H1 (cell line): Measurements from ENCODE around the gene TTYH2. TPM values are rescaled to one million over a fixed set of nuclear protein-coding genes. Genes with fewer than 3 reads are reported as not detected.

ENCODE experiments used
- CTCF ChIA-PET: fragments of 300-600 bp; sonication (Branson Sonifier 250); formaldehyde crosslinking; loops from one replicate; lab custom pipeline; 2021; ENCODE audit not compliant: partially characterized antibody; lab: Charles Lee
- POLR2A ChIA-PET: fragments of 300-600 bp; sonication (Branson Sonifier 250); formaldehyde crosslinking; loops from one replicate; lab custom pipeline; 2021; ENCODE audit warnings: inconsistent platforms; ENCODE audit not compliant: partially characterized antibody; lab: Charles Lee
- DNase-seq, 2 experiments: peaks; one replicate each; pipeline versions ENCODE4 v3.0.0 to v3.0.0-alpha.2; 2010 to 2022; ENCODE audit warnings: low spot score in 2 of 2, low read depth in 1 of 2, mixed read lengths in 1 of 2
- FAIRE-seq: peaks from 2 replicates; lab custom pipeline; 2011; peaks lifted over from hg19 to GRCh38; lab: Jason Lieb, UNC
- H2AFZ ChIP-seq: 2 replicates; pipeline ENCODE4 v1.8.1; 2012; ENCODE audit warnings: low read length, inconsistent platforms
- H2AK5ac ChIP-seq: 2 replicates; pipeline ENCODE4 v1.6.1; 2013; ENCODE audit warnings: low read depth, low read length
- H2BK120ac ChIP-seq: replicated peaks from 2 replicates; pipeline ENCODE3; 2013; ENCODE audit warnings: low read depth, low read length, inconsistent platforms
- H2BK12ac ChIP-seq: 2 replicates; pipeline ENCODE4 v1.6.1; 2013; ENCODE audit warnings: low read depth, low read length
- H2BK15ac ChIP-seq: 2 replicates; pipeline ENCODE4 v1.6.1; 2013; ENCODE audit warnings: low read length
- H2BK20ac ChIP-seq: 2 replicates; pipeline ENCODE4 v1.6.1; 2013; ENCODE audit warnings: low read length
- H2BK5ac ChIP-seq: 2 replicates; pipeline ENCODE4 v1.6.1; 2013; ENCODE audit warnings: low read depth, low read length
- H3K14ac ChIP-seq: 2 replicates; pipeline ENCODE4 v1.6.1; 2013; ENCODE audit warnings: inconsistent platforms; ENCODE audit not compliant: insufficient read length
- H3K18ac ChIP-seq: 2 replicates; pipeline ENCODE4 v1.6.1; 2013; ENCODE audit warnings: low read length; ENCODE audit errors: extremely low read depth
- H3K23ac ChIP-seq: 2 replicates; pipeline ENCODE4 v1.6.1; 2013; ENCODE audit warnings: inconsistent platforms; ENCODE audit not compliant: insufficient read length
- H3K23me2 ChIP-seq: 2 replicates; pipeline ENCODE4 v1.6.1; 2013; ENCODE audit warnings: low read depth, low read length
- H3K27ac ChIP-seq: 2 replicates; pipeline ENCODE4 v1.6.1; 2011; ENCODE audit warnings: low read depth, low read length, inconsistent platforms
- H3K27me3 ChIP-seq, 4 experiments: replicated peaks in 1 of 4; 1 replicate in 1 of 4; 2 replicates in 3 of 4; pipeline versions ENCODE4 v1.6.1 to v1.8.1; 2011 to 2013; ENCODE audit warnings: low read length in 3 of 4, mild to moderate bottlenecking in 3 of 4, inconsistent platforms in 2 of 4, mixed read lengths in 2 of 4, moderate library complexity in 1 of 4; ENCODE audit not compliant: control insufficient read depth in 3 of 4, insufficient read depth in 3 of 4; ENCODE audit errors: extremely low read depth in 1 of 4
- H3K36me3 ChIP-seq, 4 experiments: 2 replicates each; pipeline versions ENCODE4 v1.6.1 to v1.8.1; 2011 to 2013; ENCODE audit warnings: mild to moderate bottlenecking in 4 of 4, low read length in 3 of 4, moderate library complexity in 2 of 4, control low read depth in 1 of 4, inconsistent platforms in 1 of 4; ENCODE audit not compliant: insufficient read depth in 4 of 4, control insufficient read depth in 2 of 4
- H3K4ac ChIP-seq: replicated peaks from 2 replicates; pipeline ENCODE3; 2013; ENCODE audit warnings: low read length, low read depth, mixed read lengths, inconsistent platforms; ENCODE audit not compliant: insufficient read length
- H3K4me1 ChIP-seq, 4 experiments: replicated peaks in 1 of 4; 1 replicate in 1 of 4; 2 replicates in 3 of 4; pipeline versions ENCODE4 v1.6.1 to v1.8.1; 2011 to 2013; ENCODE audit warnings: low read length in 3 of 4, inconsistent platforms in 2 of 4, mixed read lengths in 1 of 4; ENCODE audit not compliant: insufficient read depth in 4 of 4, control insufficient read depth in 3 of 4
- H3K4me2 ChIP-seq, 2 experiments: 2 replicates each; pipeline versions ENCODE4 v1.6.1 to v1.8.1; 2011 to 2013; ENCODE audit warnings: low read depth in 2 of 2, low read length in 2 of 2, control low read depth in 1 of 2, inconsistent platforms in 1 of 2, mild to moderate bottlenecking in 1 of 2; ENCODE audit not compliant: insufficient read depth in 1 of 2
- H3K4me3 ChIP-seq, 4 experiments: fragments of 200-600, 300-600 bp in 1 of 4; sonication (generic), shearing (Covaris generic), sonication (Bioruptor Twin) in 1 of 4; 2 replicates each; pipeline versions ENCODE4 v1.5.1 to v1.8.1; 2011 to 2016; ENCODE audit warnings: low read length in 4 of 4, low read depth in 3 of 4, control low read depth in 2 of 4, inconsistent platforms in 2 of 4, mild to moderate bottlenecking in 2 of 4, mixed read lengths in 1 of 4, moderate library complexity in 1 of 4; ENCODE audit not compliant: insufficient read depth in 2 of 4; ENCODE audit errors: extremely low read depth in 1 of 4
- H3K56ac ChIP-seq: replicated peaks from 2 replicates; pipeline ENCODE3; 2013; ENCODE audit warnings: low read depth, mild to moderate bottlenecking, mixed read lengths, low read length, inconsistent platforms; ENCODE audit not compliant: insufficient read length
- H3K79me1 ChIP-seq: 2 replicates; pipeline ENCODE4 v1.6.1; 2013; ENCODE audit warnings: low read depth, low read length, control low read depth
- H3K79me2 ChIP-seq, 2 experiments: 2 replicates each; pipeline versions ENCODE4 v1.6.1 to v1.8.1; 2012 to 2013; ENCODE audit warnings: low read length in 2 of 2, mild to moderate bottlenecking in 2 of 2, inconsistent platforms in 1 of 2; ENCODE audit not compliant: insufficient read depth in 2 of 2, control insufficient read depth in 1 of 2
- H3K9ac ChIP-seq, 4 experiments: replicated peaks in 1 of 4; 1 replicate in 1 of 4; 2 replicates in 3 of 4; pipeline versions ENCODE4 v1.6.1 to v1.8.1; 2011 to 2013; ENCODE audit warnings: low read depth in 3 of 4, low read length in 3 of 4, control low read depth in 2 of 4, mild to moderate bottlenecking in 2 of 4, moderate library complexity in 2 of 4, inconsistent platforms in 1 of 4; ENCODE audit errors: extremely low read depth in 1 of 4
- H3K9me3 ChIP-seq, 2 experiments: 2 replicates each; pipeline versions ENCODE4 v1.6.1 to v1.8.1; 2012 to 2013; ENCODE audit warnings: mild to moderate bottlenecking in 2 of 2, moderate library complexity in 2 of 2, control low read depth in 1 of 2, inconsistent platforms in 1 of 2, low read depth in 1 of 2, low read length in 1 of 2, mixed read lengths in 1 of 2; ENCODE audit not compliant: insufficient read depth in 2 of 2
- H4K20me1 ChIP-seq, 2 experiments: replicated peaks in 1 of 2; 2 replicates each; pipeline versions ENCODE3 to v1.8.1; 2011 to 2013; ENCODE audit warnings: inconsistent platforms in 2 of 2, low read length in 2 of 2, mild to moderate bottlenecking in 1 of 2; ENCODE audit not compliant: insufficient read depth in 2 of 2, control insufficient read depth in 1 of 2
- H4K5ac ChIP-seq: 2 replicates; pipeline ENCODE4 v1.6.1; 2013; ENCODE audit warnings: low read length, low read depth, mixed read lengths, inconsistent platforms; ENCODE audit not compliant: insufficient read length
- H4K8ac ChIP-seq: 2 replicates; pipeline ENCODE4 v1.8.0; 2013; ENCODE audit warnings: mild to moderate bottlenecking, moderate library complexity, low read length, inconsistent platforms; ENCODE audit not compliant: insufficient read depth; ENCODE audit errors: extremely low read depth
- H4K91ac ChIP-seq: replicated peaks from 2 replicates; pipeline ENCODE3; 2013; ENCODE audit warnings: low read length, mixed read lengths, inconsistent platforms; ENCODE audit not compliant: insufficient read length
- ASH2L ChIP-seq: fragments of 200-600, 300-600 bp; sonication (generic); IDR thresholded peaks from one replicate; pipeline ENCODE4 v1.7.1; 2017; ENCODE audit warnings: low read length
- HDAC2 ChIP-seq, 2 experiments: fragments of 300-600 bp in 1 of 2; sonication (generic) in 1 of 2; IDR thresholded peaks; 2 replicates each; pipeline ENCODE4 v1.6.1; 2011 to 2012; ENCODE audit warnings: low read depth in 2 of 2, low read length in 2 of 2, mild to moderate bottlenecking in 2 of 2, moderate library complexity in 2 of 2, borderline replicate concordance in 1 of 2, inconsistent platforms in 1 of 2
- KDM1A ChIP-seq: fragments of 200-600, 300-600 bp; sonication (generic); IDR thresholded peaks from 2 replicates; pipeline ENCODE4 v1.7.1; 2016; ENCODE audit warnings: mild to moderate bottlenecking, low read length, borderline replicate concordance
- NRF1 ChIP-seq: IDR thresholded peaks from 2 replicates; pipeline ENCODE4 v1.6.1; 2011; ENCODE audit warnings: mild to moderate bottlenecking, low read depth, low read length, improper control_type of control experiment
- RAD21 ChIP-seq, 2 experiments: IDR thresholded peaks in 1 of 2; conservative IDR thresholded peaks in 1 of 2; 2 replicates each; pipeline ENCODE4 v1.6.1; 2011; ENCODE audit warnings: low read depth in 2 of 2, low read length in 2 of 2, improper control_type of control experiment in 1 of 2, inconsistent platforms in 1 of 2, mild to moderate bottlenecking in 1 of 2, moderate library complexity in 1 of 2
- SP4 ChIP-seq: IDR thresholded peaks from 2 replicates; pipeline ENCODE4 v1.6.1; 2012; ENCODE audit warnings: low read length, inconsistent platforms
- TCF12 ChIP-seq: IDR thresholded peaks from 2 replicates; pipeline ENCODE4 v1.6.1; 2011; ENCODE audit warnings: low read depth, mild to moderate bottlenecking, low read length
- WGBS, 2 experiments: shearing (Covaris generic) in 1 of 2; methylation state at CpG; one replicate each; pipeline versions ENCODE4 v1.1.6 to v1.1.7; 2013 to 2015; ENCODE audit warnings: low lambda C conversion rate in 2 of 2, mixed read lengths in 2 of 2, inconsistent platforms in 1 of 2, low coverage in 1 of 2, missing lambda C conversion rate in 1 of 2; ENCODE audit not compliant: insufficient replicate concordance in 2 of 2, insufficient coverage in 1 of 2, insufficient read length in 1 of 2; ENCODE audit errors: extremely low coverage in 1 of 2, missing lambda C conversion rate in 1 of 2; 5-methylcytosine and 5-hydroxymethylcytosine counted together
- polyA plus RNA-seq, 7 experiments: library from polyadenylated mRNA; depleted of rRNA in 3 of 7; stranded (reverse) in 5 of 7; unstranded in 2 of 7; fragments of >200 nt in 5 of 7; fragments of 200-250 nt in 2 of 7; gene quantifications; 1 replicate in 5 of 7; 2 replicates in 1 of 7; 4 replicates in 1 of 7; pipeline versions ENCODE4 v1.2.1 to v1.2.3, GENCODE V29; 2011 to 2013; ENCODE audit warnings: missing spikeins in 2 of 7, mixed read lengths in 2 of 7
- total RNA-seq: library from RNA; stranded (reverse); fragmentation: NEBNext Ultra II Directional; extraction: Animal tissue kit (Norgen Biotek cat#: 25700); gene quantifications from 2 replicates; pipeline ENCODE4 v1.2.1, GENCODE V29; 2021

The TTYH2 gene
- total and polyA plus RNA-seq, 2 of the 8 experiments (the other 6 are each of a cell fraction or from before 2014, with no cell fraction given): 3.2 to 9.2 TPM

DNA sequence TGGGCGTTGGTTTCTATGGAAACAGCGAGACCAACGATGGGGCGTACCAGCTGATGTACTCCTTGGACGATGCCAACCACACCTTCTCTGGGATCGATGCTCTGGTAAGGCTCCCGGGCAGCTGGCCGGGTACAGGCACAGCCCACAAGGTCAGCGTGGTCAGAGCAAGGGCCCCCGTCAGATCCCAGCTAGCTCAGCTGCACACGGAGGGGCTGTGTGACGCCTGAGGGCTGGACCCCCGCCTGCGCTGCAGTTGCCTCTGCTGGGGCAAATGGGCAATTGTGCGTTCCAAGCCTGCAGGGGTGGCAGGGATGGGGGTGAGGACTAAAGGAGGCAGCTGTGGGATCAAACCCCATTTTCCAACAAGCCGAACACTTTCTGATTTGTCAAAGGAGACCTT is 17.5 kb downstream of the TTYH2 start:
- Histone ChIP-seq H2BK20ac (no peak overlapping the region), H2AK5ac (no peak overlapping the region), H4K5ac (no peak overlapping the region), H4K20me1 (no peaks in the 10 kb centered on the region), H3K27ac (no peak overlapping the region), H3K14ac (no peak overlapping the region), H3K4me1 (peaks cover 0 to under 1% (median under 1%) of the 10 kb centered on the region in 4 experiments; a peak in 3 of 7 replicates), H2BK5ac (no peak overlapping the region), H4K91ac (no peak overlapping the region), H3K36me3 (no peaks in the 10 kb centered on the region), H3K4me3 (no peak overlapping the region), H3K4me2 (no peak overlapping the region), H2BK15ac (no peak overlapping the region), H3K79me1 (no peaks in the 10 kb centered on the region), H2BK12ac (no peak overlapping the region), H2AFZ (no peak overlapping the region), H4K8ac (no peak overlapping the region), H3K9ac (no peak overlapping the region), H2BK120ac (no peak overlapping the region), H3K56ac (no peak overlapping the region), H3K23me2 (no peaks in the 10 kb centered on the region), H3K9me3 (no peaks in the 10 kb centered on the region), H3K79me2 (no peaks in the 10 kb centered on the region), H3K27me3 (no peaks in the 10 kb centered on the region), H3K18ac (no peak overlapping the region), H3K4ac (no peak overlapping the region), H3K23ac (no peak overlapping the region)
- POLR2A ChIA-PET: interaction anchor here (1.1 to 1.8 kb wide), 4 partner anchors 9 to 25 kb away, joined by 3 to 4 read pairs (median 4); no protein-coding TSS in a partner anchor
- CTCF ChIA-PET: interaction anchor here (1.7 kb wide), 1 partner anchor 11 kb away, joined by 5 read pairs; no protein-coding TSS in a partner anchor
- WGBS, 2 experiments: 92% methylated on average over 14 of the region's 16 CpGs; no CpG with 5 or more reads in 1 of the 2 experiments
- DNase-seq: no peak
- no peak for FAIRE-seq
- TF ChIP-seq ASH2L (no peak), HDAC2 (IDR thresholded peaks at IDR 0.05; ENCODE audit: borderline replicate concordance in 1 of 2, low read depth in 2 of 2, low read length in 2 of 2) (no peak), NRF1 (no peak), RAD21 (IDR thresholded peaks at IDR 0.05 in 1 of 2, conservative IDR thresholded peaks at IDR 0.05 in 1 of 2; ENCODE audit: low read depth in 2 of 2, low read length in 2 of 2) (no peak), TCF12 (no peak), SP4 (no peak), KDM1A (no peak)
